Activated naive CD8-positive, alpha-beta T cell treated with anti-CD3 and anti-CD28 coated beads, Interleukin-2, amount 50 U/mL, for 24 hours (primary cell): ENCODE data around the gene CLDN7.

Source experiments
- ATAC-seq: fragments of 150-1000 bp; cut with Tn5 transposase; one replicate; pipeline ENCODE4 v1.10.0; 2021
- DNase-seq: peaks from one replicate; pipeline ENCODE4 v3.0.0; 2021
- H3K27ac Mint-ChIP-seq: one replicate; pipeline ENCODE4 v1.8.0; 2021; ENCODE audit warnings: mild to moderate bottlenecking, mixed read lengths
- H3K27me3 Mint-ChIP-seq: one replicate; pipeline ENCODE4 v1.8.0; 2021; ENCODE audit warnings: mixed read lengths
- H3K36me3 Mint-ChIP-seq: one replicate; pipeline ENCODE4 v1.8.0; 2021; ENCODE audit warnings: low read depth, mixed read lengths
- H3K4me1 Mint-ChIP-seq: one replicate; pipeline ENCODE4 v1.8.0; 2021; ENCODE audit warnings: mixed read lengths
- H3K4me3 Mint-ChIP-seq: one replicate; pipeline ENCODE4 v1.8.0; 2021; ENCODE audit warnings: mild to moderate bottlenecking, moderate library complexity, mixed read lengths
- H3K9me3 Mint-ChIP-seq: one replicate; pipeline ENCODE4 v1.8.0; 2021; ENCODE audit warnings: mixed read lengths

The CLDN7 gene

GRCh38 chr17:7239091-7240027, 22.9 kb downstream of the CLDN7 start, which contains the start of gene PHF23:
Gene PHF23 (minus strand): TSS chr17:7239457. CDS start chr17:7239279, 178 bp downstream.
- H3K4me3 Mint-ChIP-seq: peak within 1 kb of the TSS; percentile 88
- ATAC-seq (peak; percentile 68), DNase-seq (peak; percentile 98)
- peaks cover 40% of the 10 kb centered on the region for H3K36me3 Mint-ChIP-seq
- H3K27ac Mint-ChIP-seq: peak within 1 kb of the TSS; percentile 97
- H3K27me3 Mint-ChIP-seq: peaks cover 3% of the 10 kb centered on the region
- peaks cover 67% of the 10 kb centered on the region for H3K4me1 Mint-ChIP-seq
- H3K9me3 Mint-ChIP-seq: no peaks in the 10 kb centered on the region

GRCh38 chr17:7238420-7239090, 23.7 kb downstream of the CLDN7 start:
- Mint-ChIP-seq H3K9me3 (no peaks in the 10 kb centered on the region), H3K4me3 (peak overlapping the region; percentile 88), H3K27me3 (peaks cover 4% of the 10 kb centered on the region), H3K27ac (peak overlapping the region; percentile 97), H3K4me1 (peaks cover 70% of the 10 kb centered on the region), H3K36me3 (peaks cover 41% of the 10 kb centered on the region)
- DNase-seq: peak; percentile 47
- ATAC-seq: no peak

- DNase-seq (peak; percentile 91), ATAC-seq (peak; percentile 45)
- H3K36me3 Mint-ChIP-seq: peaks cover 40% of the 10 kb centered on the region
- H3K27me3 Mint-ChIP-seq: peaks cover 4% of the 10 kb centered on the region
- H3K27ac Mint-ChIP-seq: peak overlapping the region; percentile 97
- H3K4me1 Mint-ChIP-seq: peaks cover 71% of the 10 kb centered on the region
- H3K9me3 Mint-ChIP-seq: no peaks in the 10 kb centered on the region
- peak overlapping the region; percentile 88 for H3K4me3 Mint-ChIP-seq
These were observed 24.4 kb downstream of the CLDN7 start for GRCh38 chr17:7237761-7238419.

- peak overlapping the region; percentile 97 for H3K27ac Mint-ChIP-seq
- no peaks in the 10 kb centered on the region for H3K9me3 Mint-ChIP-seq
- peak overlapping the region; percentile 88 for H3K4me3 Mint-ChIP-seq
- H3K4me1 Mint-ChIP-seq: peaks cover 71% of the 10 kb centered on the region
- DNase-seq: no peak
- H3K27me3 Mint-ChIP-seq: peaks cover 4% of the 10 kb centered on the region
- ATAC-seq: no peak
- peaks cover 39% of the 10 kb centered on the region for H3K36me3 Mint-ChIP-seq
These were observed 25.0 kb downstream of the CLDN7 start for GRCh38 chr17:7237266-7237760.

GRCh38 chr17:7236808-7237207, 25.5 kb downstream of the CLDN7 start:
- Mint-ChIP-seq H3K9me3 (no peaks in the 10 kb centered on the region), H3K4me1 (peaks cover 72% of the 10 kb centered on the region), H3K27ac (peak overlapping the region; percentile 97), H3K4me3 (peak overlapping the region; percentile 88), H3K27me3 (peaks cover 4% of the 10 kb centered on the region), H3K36me3 (peaks cover 39% of the 10 kb centered on the region)
- DNase-seq: no peak
- ATAC-seq: no peak

- ATAC-seq: no peak
- Mint-ChIP-seq H3K4me1 (peaks cover 64% of the 10 kb centered on the region), H3K27me3 (peaks cover 4% of the 10 kb centered on the region), H3K4me3 (peak overlapping the region; percentile 14), H3K36me3 (peaks cover 38% of the 10 kb centered on the region), H3K27ac (peak overlapping the region; percentile 99), H3K9me3 (no peaks in the 10 kb centered on the region)
- DNase-seq: no peak
These were observed 26.3 kb downstream of the CLDN7 start for GRCh38 chr17:7235693-7236665.

- peak; percentile 39 for ATAC-seq
- peaks cover 49% of the 10 kb centered on the region for H3K4me1 Mint-ChIP-seq
- DNase-seq: peak; percentile 96
These were observed 28.0 kb downstream of the CLDN7 start, which contains the start of gene DVL2 for GRCh38 chr17:7234083-7234951. Gene DVL2 (minus strand): TSS chr17:7234517. CDS start chr17:7234262, 255 bp downstream.

GRCh38 chr17:7233701-7234082, 28.6 kb downstream of the CLDN7 start:
- H3K27ac Mint-ChIP-seq: peak overlapping the region; percentile 99
- H3K36me3 Mint-ChIP-seq: peaks cover 41% of the 10 kb centered on the region

More at GRCh38 chr17:7234083-7234951, 28.0 kb downstream of the CLDN7 start, which contains the start of gene DVL2:
- peaks cover 2% of the 10 kb centered on the region for H3K27me3 Mint-ChIP-seq
- H3K4me3 Mint-ChIP-seq: peak within 1 kb of the TSS; percentile 97
- no peaks in the 10 kb centered on the region for H3K9me3 Mint-ChIP-seq
- peak within 1 kb of the TSS; percentile 99 for H3K27ac Mint-ChIP-seq
- H3K36me3 Mint-ChIP-seq: peaks cover 36% of the 10 kb centered on the region

GRCh38 chr17:7232114-7232513, 30.2 kb downstream of the CLDN7 start:
- Mint-ChIP-seq H3K4me1 (peaks cover 55% of the 10 kb centered on the region), H3K4me3 (peak overlapping the region; percentile 97), H3K27me3 (peaks cover 2% of the 10 kb centered on the region), H3K36me3 (peaks cover 49% of the 10 kb centered on the region), H3K27ac (no peak overlapping the region), H3K9me3 (no peaks in the 10 kb centered on the region)
- no peak for ATAC-seq
- DNase-seq: no peak

More at GRCh38 chr17:7233701-7234082, 28.6 kb downstream of the CLDN7 start:
- Mint-ChIP-seq H3K4me3 (peak overlapping the region; percentile 97), H3K9me3 (no peaks in the 10 kb centered on the region), H3K27me3 (peaks cover 2% of the 10 kb centered on the region), H3K4me1 (peaks cover 53% of the 10 kb centered on the region)
- ATAC-seq: no peak
- no peak for DNase-seq

GRCh38 chr17:7229504-7229903, 32.8 kb downstream of the CLDN7 start:
- ATAC-seq (no peak), DNase-seq (no peak)
- peaks cover 2% of the 10 kb centered on the region for H3K27me3 Mint-ChIP-seq
- no peak overlapping the region for H3K27ac Mint-ChIP-seq
- no peaks in the 10 kb centered on the region for H3K9me3 Mint-ChIP-seq
- peaks cover 30% of the 10 kb centered on the region for H3K4me1 Mint-ChIP-seq
- H3K4me3 Mint-ChIP-seq: no peak overlapping the region
- H3K36me3 Mint-ChIP-seq: peaks cover 36% of the 10 kb centered on the region

- Mint-ChIP-seq H3K27ac (no peak overlapping the region), H3K36me3 (peaks cover 35% of the 10 kb centered on the region)
These were observed 33.4 kb downstream of the CLDN7 start for GRCh38 chr17:7228920-7229319.

More at GRCh38 chr17:7228920-7229319, 33.4 kb downstream of the CLDN7 start:
- DNase-seq: no peak
- no peak for ATAC-seq
- Mint-ChIP-seq H3K4me3 (no peak overlapping the region), H3K4me1 (peaks cover 28% of the 10 kb centered on the region), H3K9me3 (no peaks in the 10 kb centered on the region), H3K27me3 (no peaks in the 10 kb centered on the region)
